ENCODE data around the gene DNAH9. TPM values are rescaled to one million over a fixed set of nuclear protein-coding genes. Genes with fewer than 3 reads are reported as not detected.

The DNAH9 gene
- total and polyA plus RNA-seq, 2 experiments from 2014 or later = 0.24 to 1.8 TPM

DNA sequence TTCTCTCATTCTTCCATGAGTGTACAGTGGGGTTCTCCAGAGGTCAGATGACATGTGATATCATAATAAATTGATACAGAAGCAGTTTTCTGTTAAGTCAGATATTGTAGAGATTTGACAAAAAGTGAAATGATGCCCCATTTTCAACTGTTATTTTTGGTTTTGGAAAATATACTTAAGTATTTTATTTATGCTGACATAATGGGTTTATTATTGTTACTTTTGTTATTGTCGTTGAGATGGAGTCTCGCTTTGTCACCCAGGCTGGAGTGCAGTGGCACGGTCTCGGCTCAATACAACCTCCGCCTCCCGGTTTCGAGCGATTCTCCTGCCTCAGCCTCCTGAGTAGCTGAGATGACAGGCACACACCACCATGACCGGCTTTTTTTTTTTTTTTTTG, 94.4 kb downstream of the DNAH9 start:
- H3K27ac ChIP-seq = no peak overlapping the region
- TF ChIP-seq, protein P1, sequence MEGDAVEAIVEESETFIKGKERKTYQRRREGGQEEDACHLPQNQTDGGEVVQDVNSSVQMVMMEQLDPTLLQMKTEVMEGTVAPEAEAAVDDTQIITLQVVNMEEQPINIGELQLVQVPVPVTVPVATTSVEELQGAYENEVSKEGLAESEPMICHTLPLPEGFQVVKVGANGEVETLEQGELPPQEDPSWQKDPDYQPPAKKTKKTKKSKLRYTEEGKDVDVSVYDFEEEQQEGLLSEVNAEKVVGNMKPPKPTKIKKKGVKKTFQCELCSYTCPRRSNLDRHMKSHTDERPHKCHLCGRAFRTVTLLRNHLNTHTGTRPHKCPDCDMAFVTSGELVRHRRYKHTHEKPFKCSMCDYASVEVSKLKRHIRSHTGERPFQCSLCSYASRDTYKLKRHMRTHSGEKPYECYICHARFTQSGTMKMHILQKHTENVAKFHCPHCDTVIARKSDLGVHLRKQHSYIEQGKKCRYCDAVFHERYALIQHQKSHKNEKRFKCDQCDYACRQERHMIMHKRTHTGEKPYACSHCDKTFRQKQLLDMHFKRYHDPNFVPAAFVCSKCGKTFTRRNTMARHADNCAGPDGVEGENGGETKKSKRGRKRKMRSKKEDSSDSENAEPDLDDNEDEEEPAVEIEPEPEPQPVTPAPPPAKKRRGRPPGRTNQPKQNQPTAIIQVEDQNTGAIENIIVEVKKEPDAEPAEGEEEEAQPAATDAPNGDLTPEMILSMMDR (IDR thresholded peaks at IDR 0.05; ENCODE audit: low read depth, low read length) = no peak
- no peaks in the 10 kb centered on the region for H3K36me3 ChIP-seq
- DNase-seq (ENCODE audit: low read depth in 1 of 2, low spot score in 1 of 2) = no peak
- no peak overlapping the region for H3K4me3 ChIP-seq
- no peaks in the 10 kb centered on the region for H3K9me3 ChIP-seq (ENCODE audit: low read depth)
- no peaks in the 10 kb centered on the region for H3K4me1 ChIP-seq (ENCODE audit: low read depth)
- H3K27me3 ChIP-seq = no peaks in the 10 kb centered on the region

DNA sequence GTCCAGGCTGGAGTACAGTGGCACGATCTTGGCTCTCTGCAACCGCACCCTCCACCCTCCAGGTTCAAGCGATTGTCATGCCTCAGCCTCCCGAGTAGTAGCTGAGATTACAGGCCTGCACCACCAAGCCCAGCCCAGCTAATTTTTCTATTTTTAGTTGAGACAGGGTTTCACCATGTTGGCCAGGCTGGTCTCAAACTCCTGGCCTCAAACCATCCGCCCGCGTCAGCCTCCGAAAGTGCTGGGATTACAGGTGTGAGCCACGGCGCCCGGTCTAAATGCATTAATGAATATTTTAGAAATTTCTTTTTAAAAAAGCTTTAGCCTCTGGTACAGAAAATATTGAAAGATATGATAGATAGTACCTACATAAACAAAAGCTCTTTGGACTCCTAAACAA, 95.0 kb downstream of the DNAH9 start:
- DNase-seq (ENCODE audit: low read depth in 1 of 2, low spot score in 1 of 2) = no peak
- TF ChIP-seq, protein P1 (IDR thresholded peaks at IDR 0.05; ENCODE audit: low read depth, low read length) = no peak
- Histone ChIP-seq H3K4me1 (ENCODE audit: low read depth) (no peaks in the 10 kb centered on the region), H3K4me3 (no peak overlapping the region), H3K27me3 (no peaks in the 10 kb centered on the region), H3K36me3 (no peaks in the 10 kb centered on the region), H3K27ac (no peak overlapping the region), H3K9me3 (ENCODE audit: low read depth) (no peaks in the 10 kb centered on the region)

DNA sequence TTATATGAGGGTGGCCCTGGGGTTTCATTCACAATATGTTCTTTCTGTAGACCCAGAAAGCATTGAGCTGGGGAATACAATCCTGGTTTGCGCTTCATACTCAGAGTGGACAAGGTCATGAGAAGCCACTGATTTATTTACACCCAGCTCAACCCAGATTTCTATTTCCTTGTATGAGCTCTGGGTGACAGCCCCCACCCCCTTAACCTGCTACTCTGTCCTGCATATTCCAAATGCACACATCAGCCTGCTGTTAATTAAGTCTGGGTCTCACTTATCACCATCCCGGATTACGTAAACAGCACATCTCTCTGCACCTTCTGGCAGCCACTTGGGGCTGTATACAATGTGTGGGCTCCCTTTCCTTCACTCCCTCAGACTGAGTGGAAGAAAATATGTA, 102.4 kb downstream of the DNAH9 start:
- Histone ChIP-seq H3K27me3 (no peaks in the 10 kb centered on the region), H3K36me3 (no peaks in the 10 kb centered on the region), H3K27ac (no peak overlapping the region), H3K9me3 (ENCODE audit: low read depth) (no peaks in the 10 kb centered on the region), H3K4me3 (no peak overlapping the region), H3K4me1 (ENCODE audit: low read depth) (no peaks in the 10 kb centered on the region)
- TF ChIP-seq, protein P1 (IDR thresholded peaks at IDR 0.05; ENCODE audit: low read depth, low read length) = no peak
- DNase-seq (ENCODE audit: low read depth in 1 of 2, low spot score in 1 of 2) = no peak

DNA sequence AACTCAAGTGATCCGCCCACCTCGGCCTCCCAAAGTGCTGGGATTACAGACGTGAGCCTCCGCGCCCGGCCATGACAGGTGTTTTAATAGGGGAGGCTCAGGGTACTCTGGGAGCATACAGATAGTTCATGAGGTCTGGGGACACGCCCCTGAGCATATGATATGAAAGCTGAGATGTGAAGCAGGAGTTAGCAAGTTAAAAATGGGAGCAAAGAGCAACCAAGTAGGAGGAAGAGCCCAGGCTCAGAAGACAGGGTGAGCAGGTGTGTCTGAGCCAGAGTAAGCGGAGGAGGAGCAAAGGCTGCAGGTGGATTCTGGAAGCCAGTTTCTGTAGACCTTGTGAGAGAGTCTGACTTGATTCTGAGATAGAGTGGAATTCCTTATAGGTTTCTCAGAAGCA, 103.6 kb downstream of the DNAH9 start:
- H3K4me3 ChIP-seq = no peak overlapping the region
- no peak for DNase-seq (ENCODE audit: low read depth in 1 of 2, low spot score in 1 of 2)
- no peak overlapping the region for H3K27ac ChIP-seq
- no peaks in the 10 kb centered on the region for H3K4me1 ChIP-seq (ENCODE audit: low read depth)
- H3K36me3 ChIP-seq = no peaks in the 10 kb centered on the region
- TF ChIP-seq, protein P1 (IDR thresholded peaks at IDR 0.05; ENCODE audit: low read depth, low read length) = no peak
- no peaks in the 10 kb centered on the region for H3K27me3 ChIP-seq
- H3K9me3 ChIP-seq (ENCODE audit: low read depth) = no peaks in the 10 kb centered on the region

DNA sequence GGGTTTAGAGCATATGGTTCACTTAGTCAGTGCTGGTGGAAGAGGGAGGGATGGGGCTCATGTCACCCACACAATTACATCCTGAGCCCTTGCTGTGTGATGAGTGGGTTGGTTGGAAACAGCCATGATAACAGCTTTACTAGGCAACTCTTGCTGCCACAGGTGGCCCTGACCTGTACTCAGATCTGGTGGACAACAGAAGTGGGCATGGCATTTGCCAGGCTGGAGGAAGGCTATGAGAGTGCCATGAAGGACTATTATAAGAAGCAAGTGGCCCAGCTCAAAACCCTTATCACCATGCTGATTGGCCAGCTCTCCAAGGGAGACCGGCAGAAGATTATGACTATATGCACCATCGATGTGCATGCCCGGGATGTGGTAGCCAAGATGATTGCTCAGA, 105.8 kb downstream of the DNAH9 start:
- Histone ChIP-seq H3K9me3 (ENCODE audit: low read depth) (no peaks in the 10 kb centered on the region), H3K27ac (no peak overlapping the region), H3K4me3 (no peak overlapping the region), H3K4me1 (ENCODE audit: low read depth) (no peaks in the 10 kb centered on the region), H3K27me3 (no peaks in the 10 kb centered on the region), H3K36me3 (no peaks in the 10 kb centered on the region)
- TF ChIP-seq, protein P1 (IDR thresholded peaks at IDR 0.05; ENCODE audit: low read depth, low read length) = no peak
- no peak for DNase-seq (ENCODE audit: low read depth in 1 of 2, low spot score in 1 of 2)

DNA sequence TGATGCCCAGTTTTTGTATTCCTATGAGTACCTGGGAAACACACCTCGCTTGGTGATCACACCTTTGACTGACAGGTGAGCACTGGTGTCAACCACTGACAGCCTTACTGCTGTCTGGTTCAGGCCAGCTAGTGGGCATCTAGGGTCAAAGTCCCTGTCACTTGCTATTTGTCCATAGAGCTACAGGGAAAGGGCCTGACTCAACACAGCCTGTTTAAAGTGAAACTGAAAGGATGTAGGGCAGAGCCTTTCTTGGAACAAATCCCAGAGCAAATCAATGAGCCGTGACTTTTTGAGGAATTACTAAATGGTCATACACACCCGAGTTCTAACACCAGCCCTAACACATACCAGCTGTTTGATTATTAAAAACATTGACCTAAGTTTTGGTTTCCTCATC, 106.8 kb downstream of the DNAH9 start:
- Histone ChIP-seq H3K36me3 (no peaks in the 10 kb centered on the region), H3K4me3 (no peak overlapping the region), H3K4me1 (ENCODE audit: low read depth) (no peaks in the 10 kb centered on the region), H3K27ac (no peak overlapping the region), H3K27me3 (no peaks in the 10 kb centered on the region), H3K9me3 (ENCODE audit: low read depth) (no peaks in the 10 kb centered on the region)
- TF ChIP-seq, protein P1 (IDR thresholded peaks at IDR 0.05; ENCODE audit: low read depth, low read length) = no peak
- DNase-seq (ENCODE audit: low read depth in 1 of 2, low spot score in 1 of 2) = no peak

Measured in cardiac muscle cell (in vitro differentiated cells and primary cell).